SU-DHL-6 (cell line): ENCODE data around the gene GNPTAB.

Experiments
- EZH2phosphoT487 ChIP-seq: fragments of 200-600 bp; sonication (generic), shearing (Covaris generic); conservative IDR thresholded peaks from 2 replicates; pipeline ENCODE4 v1.6.1; 2018; ENCODE audit warnings: mild to moderate bottlenecking, antibody characterized with exemption, low read length, moderate library complexity, mixed read lengths
- TF ChIP-seq, protein P1 (sequence below): fragments of 200-600 bp; sonication (generic); IDR thresholded peaks from one replicate; pipeline ENCODE4 v1.5.1; 2017; ENCODE audit warnings: antibody characterized with exemption, mild to moderate bottlenecking, low read length, moderate library complexity; ENCODE audit not compliant: insufficient read depth, poor library complexity, severe bottlenecking

DNA sequence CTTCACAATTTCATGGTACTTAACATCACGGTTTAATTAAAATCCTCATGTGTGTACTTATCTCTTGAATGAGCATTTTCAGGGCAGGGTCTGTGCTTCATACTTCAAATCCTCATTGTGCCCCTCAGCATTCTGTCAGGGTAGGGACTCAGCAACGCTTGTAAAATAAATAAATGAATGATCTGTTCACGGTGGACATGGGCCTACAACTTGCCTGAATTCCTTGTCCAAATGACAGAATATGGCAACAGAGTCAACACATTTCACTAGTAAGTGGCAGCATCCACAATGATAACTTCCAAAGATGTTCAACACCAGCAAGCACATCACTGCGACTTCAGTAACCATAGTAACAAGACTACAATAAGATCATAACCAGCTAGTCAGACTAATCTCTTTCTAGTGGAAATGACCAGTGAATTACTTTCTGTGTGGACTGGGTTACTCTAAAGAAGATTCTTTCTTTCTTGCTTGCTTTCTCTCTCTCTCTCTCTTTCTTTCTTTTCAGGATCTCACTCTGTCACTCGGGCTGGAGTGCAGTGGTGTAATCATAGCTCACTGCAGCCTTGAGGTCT lies 14.5 kb upstream of the GNPTAB start:
- TF ChIP-seq, protein P1, sequence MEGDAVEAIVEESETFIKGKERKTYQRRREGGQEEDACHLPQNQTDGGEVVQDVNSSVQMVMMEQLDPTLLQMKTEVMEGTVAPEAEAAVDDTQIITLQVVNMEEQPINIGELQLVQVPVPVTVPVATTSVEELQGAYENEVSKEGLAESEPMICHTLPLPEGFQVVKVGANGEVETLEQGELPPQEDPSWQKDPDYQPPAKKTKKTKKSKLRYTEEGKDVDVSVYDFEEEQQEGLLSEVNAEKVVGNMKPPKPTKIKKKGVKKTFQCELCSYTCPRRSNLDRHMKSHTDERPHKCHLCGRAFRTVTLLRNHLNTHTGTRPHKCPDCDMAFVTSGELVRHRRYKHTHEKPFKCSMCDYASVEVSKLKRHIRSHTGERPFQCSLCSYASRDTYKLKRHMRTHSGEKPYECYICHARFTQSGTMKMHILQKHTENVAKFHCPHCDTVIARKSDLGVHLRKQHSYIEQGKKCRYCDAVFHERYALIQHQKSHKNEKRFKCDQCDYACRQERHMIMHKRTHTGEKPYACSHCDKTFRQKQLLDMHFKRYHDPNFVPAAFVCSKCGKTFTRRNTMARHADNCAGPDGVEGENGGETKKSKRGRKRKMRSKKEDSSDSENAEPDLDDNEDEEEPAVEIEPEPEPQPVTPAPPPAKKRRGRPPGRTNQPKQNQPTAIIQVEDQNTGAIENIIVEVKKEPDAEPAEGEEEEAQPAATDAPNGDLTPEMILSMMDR, result no peak
- no peak for TF ChIP-seq EZH2phosphoT487
